ENCODE results near the gene TEX22.

DNA sequence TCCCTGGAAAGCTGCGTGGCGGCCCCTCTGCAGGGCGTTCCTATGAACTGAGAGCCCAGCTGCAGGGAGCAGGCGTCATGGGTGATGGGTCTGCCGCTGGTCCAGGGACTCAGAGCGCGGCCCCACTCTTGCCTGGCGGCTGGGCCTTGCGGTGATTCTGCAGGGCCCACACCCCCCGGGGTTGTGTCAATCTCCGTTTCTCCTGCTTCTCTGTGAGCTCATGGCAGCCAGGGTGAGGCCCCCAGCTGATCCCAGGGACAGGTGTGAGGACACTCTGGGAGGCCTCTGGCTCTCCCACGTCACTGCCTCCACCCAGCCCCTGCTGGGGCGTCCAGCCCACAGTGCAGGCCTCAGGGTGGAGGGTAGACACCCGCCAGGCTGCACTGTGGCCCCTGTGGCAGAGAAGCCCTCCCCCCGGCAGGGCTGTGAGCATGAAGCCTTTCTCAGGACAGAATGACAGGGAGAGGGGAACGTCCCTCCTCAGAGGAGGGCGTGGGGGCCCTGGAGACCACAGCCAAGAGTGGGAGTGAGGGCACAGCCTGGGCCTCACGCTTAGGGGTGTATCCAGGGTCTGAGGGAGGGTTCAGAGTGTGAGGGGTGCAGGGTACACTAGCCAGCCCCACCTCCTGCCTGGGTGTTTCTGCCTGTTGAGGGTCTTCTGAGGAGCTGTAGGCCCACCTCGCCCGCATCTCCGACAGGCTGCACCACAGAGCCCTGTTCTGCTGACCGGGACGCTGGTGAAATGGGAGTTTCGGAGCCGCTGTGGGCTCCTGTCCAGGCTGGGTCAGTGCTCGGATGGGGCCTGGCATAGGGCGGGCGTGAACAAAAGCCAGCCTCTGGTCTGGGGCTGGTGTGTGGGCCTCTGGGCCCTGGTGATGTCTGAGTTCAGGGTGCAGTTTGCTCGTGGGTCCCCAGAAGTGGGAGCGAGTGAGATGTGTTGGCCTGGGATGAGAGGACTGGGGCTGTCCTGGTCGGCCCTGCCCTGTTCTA lies 49.6 kb downstream of the TEX22 start:
- TF ChIP-seq, protein P1, sequence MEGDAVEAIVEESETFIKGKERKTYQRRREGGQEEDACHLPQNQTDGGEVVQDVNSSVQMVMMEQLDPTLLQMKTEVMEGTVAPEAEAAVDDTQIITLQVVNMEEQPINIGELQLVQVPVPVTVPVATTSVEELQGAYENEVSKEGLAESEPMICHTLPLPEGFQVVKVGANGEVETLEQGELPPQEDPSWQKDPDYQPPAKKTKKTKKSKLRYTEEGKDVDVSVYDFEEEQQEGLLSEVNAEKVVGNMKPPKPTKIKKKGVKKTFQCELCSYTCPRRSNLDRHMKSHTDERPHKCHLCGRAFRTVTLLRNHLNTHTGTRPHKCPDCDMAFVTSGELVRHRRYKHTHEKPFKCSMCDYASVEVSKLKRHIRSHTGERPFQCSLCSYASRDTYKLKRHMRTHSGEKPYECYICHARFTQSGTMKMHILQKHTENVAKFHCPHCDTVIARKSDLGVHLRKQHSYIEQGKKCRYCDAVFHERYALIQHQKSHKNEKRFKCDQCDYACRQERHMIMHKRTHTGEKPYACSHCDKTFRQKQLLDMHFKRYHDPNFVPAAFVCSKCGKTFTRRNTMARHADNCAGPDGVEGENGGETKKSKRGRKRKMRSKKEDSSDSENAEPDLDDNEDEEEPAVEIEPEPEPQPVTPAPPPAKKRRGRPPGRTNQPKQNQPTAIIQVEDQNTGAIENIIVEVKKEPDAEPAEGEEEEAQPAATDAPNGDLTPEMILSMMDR (IDR thresholded peaks at IDR 0.05): no peak
- no peak for TF ChIP-seq POLR2A (IDR thresholded peaks at IDR 0.05)

All from esophagus squamous epithelium (tissue), 4 donors.